B cell (primary cell): ENCODE measurements around the gene ZNF267. TPM values are rescaled to one million over a fixed set of nuclear protein-coding genes. Genes with fewer than 3 reads are reported as not detected.

ENCODE experiments used
- ATAC-seq: fragments of 200-7000 bp; cut with Tn5 transposase; one replicate; pipeline ENCODE4 v1.10.0; 2021; ENCODE audit warnings: low read depth, mild to moderate bottlenecking, moderate number of reproducible peaks, moderate library complexity
- CTCF ChIA-PET: fragments of 350-600 bp; sonication (Branson Sonifier 250); formaldehyde crosslinking; loops from one replicate; lab custom pipeline; 2021; ENCODE audit warnings: antibody characterized with exemption, inconsistent platforms; lab: Charles Lee
- POLR2A ChIA-PET: fragments of 350-600 bp; sonication (Branson Sonifier 250); formaldehyde crosslinking; loops from one replicate; lab custom pipeline; 2021; ENCODE audit warnings: antibody characterized with exemption; lab: Charles Lee
- DNase-seq: peaks from one replicate; pipeline ENCODE4 v3.0.0; 2013
- H2AFZ ChIP-seq: 2 replicates; pipeline ENCODE4 v1.6.1; 2012; ENCODE audit warnings: mild to moderate bottlenecking, low read depth, low read length; ENCODE audit not compliant: insufficient read depth, poor library complexity, severe bottlenecking
- H3K27ac ChIP-seq, 2 donors: 1 replicate in 1 of 2; 2 replicates in 1 of 2; pipeline ENCODE4 v1.5.1; 2012 to 2013; ENCODE audit warnings: low read length in 2 of 2, mild to moderate bottlenecking in 2 of 2, moderate library complexity in 1 of 2
- H3K27me3 ChIP-seq, 4 experiments: fragments of 200-600 bp in 1 of 4; sonication (generic) in 1 of 4; replicated peaks in 1 of 4; 1 replicate in 2 of 4; 2 replicates in 2 of 4; pipeline versions ENCODE4 v1.6.1 to v1.7.0; 2013 to 2016; ENCODE audit warnings: low read length in 3 of 4, mild to moderate bottlenecking in 2 of 4, mixed read lengths in 1 of 4, moderate library complexity in 1 of 4; ENCODE audit not compliant: insufficient read depth in 4 of 4, control insufficient read depth in 3 of 4; ENCODE audit errors: control extremely low read depth in 1 of 4
- H3K36me3 ChIP-seq, 2 experiments: replicated peaks in 1 of 2; 1 replicate in 1 of 2; 2 replicates in 1 of 2; pipeline versions ENCODE4 v1.6.1 to v1.7.1; 2013; ENCODE audit warnings: low read length in 1 of 2; ENCODE audit not compliant: insufficient read depth in 2 of 2, control insufficient read depth in 1 of 2; ENCODE audit errors: control extremely low read depth in 1 of 2, extremely low read depth in 1 of 2
- H3K4me1 ChIP-seq, 2 donors: fragments of 200-600 bp in 1 of 2; sonication (generic) in 1 of 2; 1 replicate in 1 of 2; 2 replicates in 1 of 2; pipeline versions ENCODE4 v1.5.1 to v1.6.1; 2013 to 2017; ENCODE audit warnings: low read length in 2 of 2; ENCODE audit not compliant: control insufficient read depth in 2 of 2, insufficient read depth in 2 of 2
- H3K4me2 ChIP-seq: replicated peaks from 2 replicates; pipeline ENCODE3; 2012; ENCODE audit warnings: mild to moderate bottlenecking, low read depth, low read length; ENCODE audit not compliant: poor library complexity, severe bottlenecking
- H3K4me3 ChIP-seq, 5 experiments: fragments of 200-600 bp in 1 of 5; sonication (generic) in 1 of 5; 1 replicate in 3 of 5; 2 replicates in 2 of 5; pipeline versions ENCODE4 v1.5.1 to v1.7.0; 2011 to 2016; ENCODE audit warnings: low read length in 4 of 5, mild to moderate bottlenecking in 4 of 5, low read depth in 2 of 5, control low read depth in 1 of 5, moderate library complexity in 1 of 5; ENCODE audit not compliant: insufficient read depth in 1 of 5; ENCODE audit errors: control extremely low read depth in 1 of 5, extremely low read depth in 1 of 5
- H3K79me2 ChIP-seq: fragments of 200-600 bp; sonication (generic); one replicate; pipeline ENCODE4 v1.6.0; 2016; ENCODE audit warnings: low read length; ENCODE audit not compliant: control insufficient read depth, insufficient read depth
- H3K9ac ChIP-seq: fragments of 200-600 bp; sonication (generic); 2 replicates; pipeline ENCODE4 v1.6.1; 2017; ENCODE audit warnings: mild to moderate bottlenecking, low read length, moderate library complexity
- H3K9me3 ChIP-seq, 3 donors: one replicate each; pipeline versions ENCODE4 v1.6.1 to v1.7.1; 2013; ENCODE audit warnings: low read length in 2 of 3; ENCODE audit not compliant: control insufficient read depth in 2 of 3, insufficient read depth in 1 of 3; ENCODE audit errors: control extremely low read depth in 1 of 3
- H4K20me1 ChIP-seq: 2 replicates; pipeline ENCODE4 v1.6.0; 2012; ENCODE audit warnings: mild to moderate bottlenecking, low read length; ENCODE audit not compliant: insufficient read depth, control insufficient read depth, poor library complexity, severe bottlenecking
- H3K27ac Mint-ChIP-seq: one replicate; pipeline ENCODE4 v1.8.0; 2021; ENCODE audit warnings: mixed read lengths
- H3K27me3 Mint-ChIP-seq: one replicate; pipeline ENCODE4 v1.8.0; 2021; ENCODE audit warnings: mixed read lengths
- H3K4me1 Mint-ChIP-seq: one replicate; pipeline ENCODE4 v1.8.0; 2021; ENCODE audit warnings: mixed read lengths
- H3K4me3 Mint-ChIP-seq: one replicate; pipeline ENCODE4 v1.8.0; 2021; ENCODE audit warnings: mixed read lengths
- H3K9me3 Mint-ChIP-seq: one replicate; pipeline ENCODE4 v1.8.0; 2022; ENCODE audit warnings: mixed read lengths; ENCODE audit not compliant: insufficient read depth
- EZH2 ChIP-seq: IDR thresholded peaks from 2 replicates; pipeline ENCODE4 v1.6.1; 2012; ENCODE audit warnings: borderline replicate concordance, low read depth, mild to moderate bottlenecking, moderate library complexity, low read length; ENCODE audit not compliant: insufficient read depth, poor library complexity, severe bottlenecking
- WGBS: methylation state at CpG from one replicate; pipeline ENCODE4 v1.1.5; 2013; ENCODE audit warnings: missing lambda C conversion rate; ENCODE audit not compliant: insufficient coverage; 5-methylcytosine and 5-hydroxymethylcytosine counted together
- intact Hi-C: fragments of 100-400 bp; cut with micrococcal nuclease; formaldehyde crosslinking; loops from one replicate; pipeline ENCODE4 v1.10.0; 2022
- polyA plus RNA-seq: library from polyadenylated mRNA; depleted of rRNA; stranded (reverse); fragments of >200 nt; gene quantifications from 2 replicates; pipeline ENCODE4 v1.2.3, GENCODE V29; 2012
- total RNA-seq, 2 donors: library from RNA; stranded (reverse); fragments of 120-200 nt in 1 of 2; gene quantifications; 1 replicate in 1 of 2; 2 replicates in 1 of 2; pipeline versions ENCODE4 v1.2.3 to v1.2.4, GENCODE V29; 2013 to 2022
- TF ChIP-seq, protein P1 (sequence below): fragments of 200-600 bp; IDR thresholded peaks from one replicate; pipeline ENCODE4 v1.8.0; 2022; ENCODE audit warnings: antibody characterized with exemption, mild to moderate bottlenecking

ZNF267 gene
- total and polyA plus RNA-seq, 2 donors (not counting 1 experiment from before 2014, with no cell fraction given): 8.6 to 68.1 TPM

DNA sequence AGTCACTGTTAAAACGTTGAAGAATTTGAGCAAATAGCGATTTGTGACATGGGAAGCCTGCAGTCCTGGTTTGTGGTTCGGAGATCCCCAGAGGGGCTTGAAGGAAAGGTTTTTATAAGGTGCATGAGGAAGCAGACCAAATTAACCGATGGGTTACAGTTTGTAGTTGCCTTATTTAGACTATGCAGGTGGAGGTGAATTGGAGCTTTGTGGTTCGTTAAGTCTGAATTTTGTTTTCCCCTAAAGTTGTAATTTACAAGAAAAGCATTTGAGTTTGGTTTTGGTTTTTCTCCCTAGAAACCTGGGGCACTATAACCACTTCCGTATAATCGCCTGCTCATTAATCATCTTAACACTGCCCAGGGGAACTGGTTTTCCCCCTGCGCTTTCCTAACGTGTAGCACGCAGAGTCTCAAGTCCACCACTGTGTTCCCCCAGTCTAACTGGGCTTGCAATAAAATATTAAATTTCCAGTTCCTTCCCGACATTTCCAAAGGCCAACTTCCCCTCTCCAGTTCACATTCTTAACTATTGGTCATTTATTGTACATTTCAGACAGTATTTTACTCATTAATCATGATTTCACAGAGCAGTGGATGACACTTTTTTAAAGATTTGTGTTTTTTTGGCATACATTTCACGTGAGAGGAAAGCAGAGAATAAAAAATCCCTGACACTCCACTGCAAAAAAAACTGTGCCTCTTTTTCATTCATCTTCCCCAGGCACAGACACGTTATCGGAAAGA is 932 bp downstream of the ZNF267 start:
- Histone ChIP-seq H3K4me1 (peaks cover 51 to 62% of the 10 kb centered on the region in 2 donors), H3K4me2 (peak overlapping the region; percentile 81), H3K9me3 (no peaks in the 10 kb centered on the region), H3K9ac (peak overlapping the region; percentile 94), H3K27ac (peak overlapping the region; percentile 89 to 92), H2AFZ (peak overlapping the region; percentile 64), H3K4me3 (peak overlapping the region; percentile 79 to 99 (median 84)), H3K27me3 (no peaks in the 10 kb centered on the region), H3K79me2 (peaks cover 67% of the 10 kb centered on the region), H3K36me3 (peaks cover 0 to 14% of the 10 kb centered on the region in 2 experiments), H4K20me1 (peaks cover 50% of the 10 kb centered on the region)
- Mint-ChIP-seq H3K27me3 (no peaks in the 10 kb centered on the region), H3K4me3 (peak overlapping the region; percentile 95), H3K9me3 (no peaks in the 10 kb centered on the region), H3K27ac (peak overlapping the region; percentile 97), H3K4me1 (peaks cover 82% of the 10 kb centered on the region)
- POLR2A ChIA-PET: interaction anchor here (1.4 to 1.9 kb wide), 3 partner anchors 162 to 800 kb away, joined by 3 to 7 read pairs (median 4); partner anchors contain the start of genes FUS, ZNF646 and ZNF668
- intact Hi-C loops: loop anchor here (5.0 to 10.0 kb wide), 4 partner anchors 162 to 690 kb away; partner anchors contain the start of gene FUS
- TF ChIP-seq, protein P1, sequence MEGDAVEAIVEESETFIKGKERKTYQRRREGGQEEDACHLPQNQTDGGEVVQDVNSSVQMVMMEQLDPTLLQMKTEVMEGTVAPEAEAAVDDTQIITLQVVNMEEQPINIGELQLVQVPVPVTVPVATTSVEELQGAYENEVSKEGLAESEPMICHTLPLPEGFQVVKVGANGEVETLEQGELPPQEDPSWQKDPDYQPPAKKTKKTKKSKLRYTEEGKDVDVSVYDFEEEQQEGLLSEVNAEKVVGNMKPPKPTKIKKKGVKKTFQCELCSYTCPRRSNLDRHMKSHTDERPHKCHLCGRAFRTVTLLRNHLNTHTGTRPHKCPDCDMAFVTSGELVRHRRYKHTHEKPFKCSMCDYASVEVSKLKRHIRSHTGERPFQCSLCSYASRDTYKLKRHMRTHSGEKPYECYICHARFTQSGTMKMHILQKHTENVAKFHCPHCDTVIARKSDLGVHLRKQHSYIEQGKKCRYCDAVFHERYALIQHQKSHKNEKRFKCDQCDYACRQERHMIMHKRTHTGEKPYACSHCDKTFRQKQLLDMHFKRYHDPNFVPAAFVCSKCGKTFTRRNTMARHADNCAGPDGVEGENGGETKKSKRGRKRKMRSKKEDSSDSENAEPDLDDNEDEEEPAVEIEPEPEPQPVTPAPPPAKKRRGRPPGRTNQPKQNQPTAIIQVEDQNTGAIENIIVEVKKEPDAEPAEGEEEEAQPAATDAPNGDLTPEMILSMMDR: no peak
- TF ChIP-seq EZH2: no peak
- CTCF ChIA-PET: interaction anchor here (1.4 to 1.9 kb wide), 2 partner anchors 16 to 414 kb away, joined by 4 to 7 read pairs; no protein-coding TSS in a partner anchor
- DNase-seq (peak; percentile 74), ATAC-seq (peak; percentile 50)
- WGBS: 0% methylated on average over 10 of the region's 14 CpGs
